D721Med (cell line): Measurements from ENCODE around the gene ZRSR2.

ENCODE experiments used
- DNase-seq: peaks from one replicate; pipeline ENCODE4 v3.0.0; 2011; ENCODE audit warnings: low spot score; ENCODE audit not compliant: insufficient read length
- FAIRE-seq: peaks from 2 replicates; lab custom pipeline; 2011; peaks lifted over from hg19 to GRCh38; lab: Jason Lieb, UNC
- TF ChIP-seq, protein P1 (sequence below): IDR thresholded peaks from 2 replicates; pipeline ENCODE4 v1.5.1; 2012; ENCODE audit warnings: mild to moderate bottlenecking, control low read depth; ENCODE audit not compliant: insufficient read depth; ENCODE audit errors: missing control alignments

ZRSR2 gene

DNA sequence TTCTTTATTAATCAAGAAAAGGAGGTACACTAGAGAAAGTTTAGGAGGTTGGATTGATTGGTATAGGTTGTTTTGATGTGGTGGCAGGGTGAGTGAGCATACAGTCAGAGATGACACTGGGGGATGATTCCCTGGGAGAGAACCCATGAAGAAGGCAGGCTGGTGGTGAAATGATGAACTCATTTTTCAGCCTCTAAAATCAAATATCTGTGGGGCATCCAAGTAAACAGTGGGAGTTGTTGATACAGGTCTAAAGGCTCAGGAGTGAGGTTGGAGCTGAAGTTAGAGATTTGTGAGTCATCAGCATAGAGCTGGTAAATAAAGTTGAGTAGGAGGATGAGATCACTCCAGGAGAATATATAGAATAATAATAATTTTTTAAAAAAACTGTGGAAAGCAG is 74.3 kb downstream of the ZRSR2 start:
- FAIRE-seq = no peak
- DNase-seq = no peak
- TF ChIP-seq, protein P1, sequence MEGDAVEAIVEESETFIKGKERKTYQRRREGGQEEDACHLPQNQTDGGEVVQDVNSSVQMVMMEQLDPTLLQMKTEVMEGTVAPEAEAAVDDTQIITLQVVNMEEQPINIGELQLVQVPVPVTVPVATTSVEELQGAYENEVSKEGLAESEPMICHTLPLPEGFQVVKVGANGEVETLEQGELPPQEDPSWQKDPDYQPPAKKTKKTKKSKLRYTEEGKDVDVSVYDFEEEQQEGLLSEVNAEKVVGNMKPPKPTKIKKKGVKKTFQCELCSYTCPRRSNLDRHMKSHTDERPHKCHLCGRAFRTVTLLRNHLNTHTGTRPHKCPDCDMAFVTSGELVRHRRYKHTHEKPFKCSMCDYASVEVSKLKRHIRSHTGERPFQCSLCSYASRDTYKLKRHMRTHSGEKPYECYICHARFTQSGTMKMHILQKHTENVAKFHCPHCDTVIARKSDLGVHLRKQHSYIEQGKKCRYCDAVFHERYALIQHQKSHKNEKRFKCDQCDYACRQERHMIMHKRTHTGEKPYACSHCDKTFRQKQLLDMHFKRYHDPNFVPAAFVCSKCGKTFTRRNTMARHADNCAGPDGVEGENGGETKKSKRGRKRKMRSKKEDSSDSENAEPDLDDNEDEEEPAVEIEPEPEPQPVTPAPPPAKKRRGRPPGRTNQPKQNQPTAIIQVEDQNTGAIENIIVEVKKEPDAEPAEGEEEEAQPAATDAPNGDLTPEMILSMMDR = no peak

DNA sequence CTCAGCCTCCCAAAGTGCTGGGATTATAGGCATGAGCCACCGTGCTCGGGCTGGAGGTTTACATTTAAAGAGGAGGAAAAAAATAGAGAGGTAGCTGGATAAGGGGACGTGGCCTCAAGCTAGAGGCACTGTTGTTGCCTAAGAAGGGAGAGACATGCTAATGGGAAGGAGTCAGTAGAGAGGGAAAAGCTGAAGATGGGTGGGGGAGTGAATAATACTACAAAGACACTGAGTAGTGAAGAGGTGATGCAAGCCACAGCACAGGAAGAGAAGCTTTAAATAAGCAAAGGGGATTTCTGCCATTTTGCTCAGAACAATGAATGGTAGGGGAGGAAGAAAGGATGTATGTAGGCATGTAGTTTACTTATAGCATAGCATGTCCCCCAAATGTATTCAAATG is 75.9 kb downstream of the ZRSR2 start:
- no peak for FAIRE-seq
- DNase-seq = no peak
- TF ChIP-seq, protein P1 = no peak

DNA sequence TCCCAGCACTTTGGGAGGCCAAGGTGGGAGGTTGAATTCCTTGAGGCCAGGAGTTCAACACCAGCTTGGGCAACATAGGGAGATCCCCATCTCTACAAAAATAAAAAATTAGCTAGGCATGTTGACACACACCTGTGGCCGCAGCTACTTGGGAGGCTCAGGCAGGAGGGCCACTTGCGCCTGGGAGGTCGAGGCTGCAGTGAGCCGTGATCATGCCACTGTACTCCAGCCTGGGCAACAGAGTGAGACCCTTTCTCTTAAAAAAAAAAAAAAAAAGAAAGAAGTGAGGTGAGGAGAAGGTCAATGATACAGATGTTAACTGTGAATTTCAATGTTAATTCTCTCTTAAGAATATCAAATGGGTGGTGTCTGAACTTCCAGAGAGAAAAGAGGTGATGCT is 79.4 kb downstream of the ZRSR2 start:
- no peak for FAIRE-seq
- TF ChIP-seq, protein P1 = no peak
- no peak for DNase-seq

DNA sequence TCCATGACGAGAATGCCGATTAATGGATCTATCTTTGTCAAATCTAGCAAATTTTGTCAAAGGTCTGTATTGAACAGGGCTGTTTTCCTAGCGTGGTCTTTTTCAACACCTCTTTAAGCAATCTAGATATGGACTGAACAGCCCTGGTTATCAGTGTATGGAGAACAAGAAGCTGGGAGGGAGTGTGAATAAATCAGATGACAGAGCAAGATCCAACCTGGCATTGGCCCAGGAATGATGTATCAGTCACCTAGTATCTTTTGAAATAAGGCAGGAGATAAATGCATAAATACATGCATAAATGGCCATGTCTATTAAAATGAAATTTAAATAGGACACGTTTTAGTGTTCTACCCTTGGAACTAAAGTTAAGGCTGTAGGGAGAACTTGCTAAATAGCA is 80.0 kb downstream of the ZRSR2 start:
- FAIRE-seq (no peak), DNase-seq (no peak)
- TF ChIP-seq, protein P1 = no peak
